SK-N-MC (cell line): ENCODE results near the gene OTUB1.

Source experiments
- EZH2 ChIP-seq: fragments of 200-600 bp; sonication (generic); IDR thresholded peaks from one replicate; pipeline ENCODE4 v1.6.1; 2017; ENCODE audit warnings: antibody characterized with exemption
- FOXP2 ChIP-seq: optimal IDR thresholded peaks from 2 replicates; pipeline ENCODE3; 2011; ENCODE audit warnings: mild to moderate bottlenecking, moderate library complexity; ENCODE audit not compliant: insufficient read depth; ENCODE audit errors: extremely low read length, control extremely low read depth
- POLR2AphosphoS5 ChIP-seq: IDR thresholded peaks from 2 replicates; pipeline ENCODE4 v1.6.1; 2012; ENCODE audit warnings: mild to moderate bottlenecking, low read depth, low read length, borderline replicate concordance

DNA sequence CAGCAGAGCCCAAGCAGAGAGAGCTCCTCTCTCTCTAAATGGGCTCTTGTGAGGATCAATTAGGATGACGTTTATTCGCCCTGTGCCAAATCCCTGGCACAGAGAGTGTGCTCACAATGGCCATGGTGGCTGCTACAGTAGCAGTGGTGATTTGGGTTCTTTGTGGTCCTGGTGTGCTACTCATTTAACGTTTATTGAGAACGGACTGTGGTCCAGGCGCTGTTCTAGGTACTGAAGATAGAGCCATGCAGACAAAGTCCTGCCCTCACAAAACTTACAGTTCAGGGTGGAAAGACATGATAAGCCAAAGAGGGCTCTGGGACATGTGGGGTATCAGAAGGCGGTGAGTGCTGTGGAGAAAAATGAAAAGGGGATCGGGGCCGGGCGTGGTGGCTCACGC is 5.3 kb downstream of the OTUB1 start:
- TF ChIP-seq POLR2AphosphoS5: no peak
- no peak for TF ChIP-seq EZH2
- TF ChIP-seq FOXP2: no peak
